GM23338 (cell line): Measurements from ENCODE around the gene ZCCHC17.

Experiments used
- CTCF ChIP-seq, 2 experiments: fragments of 200-600 bp in 1 of 2; sonication (generic) in 1 of 2; conservative IDR thresholded peaks; 2 replicates each; pipeline versions ENCODE4 v1.5.1 to v1.6.1; 2016 to 2017; ENCODE audit warnings: antibody characterized with exemption in 2 of 2, low read depth in 2 of 2, mild to moderate bottlenecking in 2 of 2, moderate library complexity in 1 of 2
- EZH2 ChIP-seq: fragments of 200-600 bp; sonication (generic); IDR thresholded peaks from one replicate; pipeline ENCODE4 v1.8.0; 2017; ENCODE audit warnings: antibody characterized with exemption, mild to moderate bottlenecking, low read depth; ENCODE audit not compliant: unreplicated experiment
- POLR2AphosphoS5 ChIP-seq: IDR thresholded peaks from 2 replicates; pipeline ENCODE4 v1.6.1; 2016; ENCODE audit warnings: antibody characterized with exemption, low read depth
- REST ChIP-seq: IDR thresholded peaks from one replicate; pipeline ENCODE4 v1.6.1; 2018; ENCODE audit warnings: antibody characterized with exemption; ENCODE audit not compliant: unreplicated experiment
- STAT1 ChIP-seq: IDR thresholded peaks from one replicate; pipeline ENCODE4 v1.6.1; 2016; ENCODE audit warnings: antibody characterized with exemption; ENCODE audit not compliant: unreplicated experiment
- ZNF114 ChIP-seq: fragments of 250-450 bp; sonication (Bioruptor Pico); IDR thresholded peaks from 2 replicates; pipeline ENCODE4 v1.5.0; 2020; ENCODE audit warnings: mild to moderate bottlenecking, moderate library complexity
- ZNF331 ChIP-seq: fragments of 250-450 bp; sonication (Bioruptor Pico); IDR thresholded peaks from 2 replicates; pipeline ENCODE4 v1.5.0; 2020; ENCODE audit warnings: low read depth, mild to moderate bottlenecking, moderate library complexity

- TF ChIP-seq CTCF (conservative IDR thresholded peaks at IDR 0.05; ENCODE audit: low read depth in 2 of 2) (no peak), ZNF114 (no peak), POLR2AphosphoS5 (no peak), EZH2 (no peak), STAT1 (no peak), ZNF331 (CRISPR knock-in tag) (no peak), REST (no peak)
Measured at GRCh38 chr1:31324992-31325391, 28.2 kb downstream of the ZCCHC17 start.
